Kidney (tissue), 14 donors: Measurements from ENCODE around the gene SKI. TPM values are rescaled to one million over a fixed set of nuclear protein-coding genes. Genes with fewer than 3 reads are reported as not detected.

Experiments
- DNase-seq, 5 donors: peaks; one replicate each; pipeline ENCODE4 v3.0.0-alpha.2; 2013 to 2020
- FAIRE-seq: peaks from 2 replicates; lab custom pipeline; 2012; peaks lifted over from hg19 to GRCh38; lab: Jason Lieb, UNC
- H3K27ac ChIP-seq, 2 donors: one replicate each; pipeline ENCODE4 v1.7.0; 2013; ENCODE audit warnings: low read depth in 2 of 2, low read length in 2 of 2, inconsistent platforms in 1 of 2
- H3K27me3 ChIP-seq: one replicate; pipeline ENCODE4 v1.7.1; 2013; ENCODE audit warnings: low read length, inconsistent platforms; ENCODE audit not compliant: control insufficient read depth, insufficient read depth
- H3K36me3 ChIP-seq, 3 donors: one replicate each; pipeline versions ENCODE4 v1.7.0 to v1.7.1; 2013; ENCODE audit warnings: low read length in 3 of 3, control low read depth in 1 of 3, inconsistent platforms in 1 of 3; ENCODE audit not compliant: insufficient read depth in 3 of 3, control insufficient read depth in 2 of 3
- H3K4me1 ChIP-seq, 3 donors: one replicate each; pipeline versions ENCODE4 v1.7.0 to v1.7.1; 2013; ENCODE audit warnings: low read length in 3 of 3, inconsistent platforms in 1 of 3, low read depth in 1 of 3; ENCODE audit not compliant: control insufficient read depth in 2 of 3, insufficient read depth in 2 of 3
- H3K4me3 ChIP-seq, 3 donors: one replicate each; pipeline versions ENCODE4 v1.7.0 to v1.8.1; 2013; ENCODE audit warnings: low read length in 3 of 3, control low read depth in 1 of 3, inconsistent platforms in 1 of 3
- H3K9ac ChIP-seq, 3 donors: one replicate each; pipeline versions ENCODE4 v1.7.0 to v1.7.1; 2013; ENCODE audit warnings: low read length in 3 of 3, control low read depth in 1 of 3, inconsistent platforms in 1 of 3
- H3K9me3 ChIP-seq, 3 donors: one replicate each; pipeline versions ENCODE4 v1.7.0 to v1.7.1; 2013; ENCODE audit warnings: low read length in 3 of 3, control low read depth in 1 of 3, inconsistent platforms in 1 of 3; ENCODE audit not compliant: control insufficient read depth in 2 of 3, insufficient read depth in 1 of 3
- intact Hi-C: fragments of 100-400 bp; cut with DNase I; formaldehyde crosslinking; loops from one replicate; pipeline ENCODE4 v1.11.1; 2022
- polyA plus RNA-seq: library from polyadenylated mRNA; stranded (reverse); fragments of 350-450 nt; fragmentation: Illumina TruSeq; extraction: RNeasy Lipid Tissue Mini Kit (QIAGEN cat#74804); gene quantifications from one replicate; pipeline ENCODE4 v1.2.3, GENCODE V29; 2014; ENCODE audit warnings: low read depth, low replicate concordance; ENCODE audit not compliant: insufficient read depth
- total RNA-seq: library from RNA; stranded (reverse); fragmentation: NEBNext Ultra II Directional; extraction: Animal tissue kit (Norgen Biotek cat#: 25700); gene quantifications from one replicate; pipeline ENCODE4 v1.2.1, GENCODE V29; 2021
- TF ChIP-seq, protein P1 (sequence below): IDR thresholded peaks from 3 replicates; pipeline ENCODE4 v1.5.1; 2012; ENCODE audit warnings: mild to moderate bottlenecking, moderate library complexity, borderline replicate concordance; ENCODE audit not compliant: insufficient read depth; ENCODE audit errors: extremely low read depth
- donor health status: control.
- donor health status: control.
- donor health status: control.
- donor health status: control.
- donor health status: control.
- donor health status: DM: yes; HTN: yes; CAD: no.
- donor health status: Normal renal cell carcinoma (clear cell type).

Gene SKI
- total and polyA plus RNA-seq, 2 donors from 2014 or later: 9.2 to 78.6 TPM

DNA sequence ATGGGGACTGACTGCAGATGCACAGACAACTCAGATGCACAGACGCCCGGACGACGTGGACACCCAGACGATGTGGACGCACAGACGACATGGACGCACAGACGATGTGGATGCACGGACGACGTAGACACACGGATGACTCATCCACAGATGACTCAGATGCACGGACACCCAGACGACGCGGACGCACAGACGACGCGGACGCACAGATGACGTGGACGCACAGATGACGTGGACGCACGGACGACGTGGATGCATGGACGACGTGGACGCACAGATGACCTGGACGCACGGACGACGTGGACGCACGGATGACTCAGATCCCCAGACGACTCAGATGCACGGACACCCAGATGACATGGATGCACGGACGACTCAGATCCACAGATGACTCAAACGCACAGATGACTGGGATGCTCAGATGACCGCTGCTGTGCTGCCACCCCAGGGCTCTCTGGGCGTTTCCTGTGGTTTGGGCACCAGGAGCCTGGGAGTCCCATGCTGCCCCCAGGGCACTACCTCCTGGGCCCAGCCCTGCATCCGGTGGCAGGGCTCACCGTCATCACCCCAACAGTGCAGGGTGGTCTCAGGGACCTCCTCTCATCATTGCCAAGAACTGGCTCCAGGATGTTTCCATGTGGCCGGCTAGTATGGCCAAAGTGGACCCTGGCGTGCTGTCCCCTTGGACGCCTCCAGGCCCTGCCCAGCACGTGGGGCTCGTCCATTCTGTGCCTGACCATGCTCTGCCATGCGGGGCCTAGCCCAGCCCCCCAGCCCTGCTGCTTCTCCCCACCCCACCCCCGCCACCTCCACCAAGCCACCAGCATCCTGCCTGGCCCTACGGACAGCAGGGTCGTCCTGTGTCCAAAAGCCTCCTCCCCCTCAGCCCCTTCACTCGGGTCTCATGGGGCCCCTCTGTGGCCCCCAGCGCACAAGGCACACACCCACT, 47.5 kb upstream of the SKI start:
- FAIRE-seq (no peak), DNase-seq (no peak)
- Histone ChIP-seq H3K27me3 (no peaks in the 10 kb centered on the region), H3K27ac (no peak overlapping the region), H3K4me3 (no peak overlapping the region), H3K36me3 (peaks cover 0 to 14% (median 4%) of the 10 kb centered on the region in 3 donors), H3K9me3 (no peaks in the 10 kb centered on the region), H3K9ac (no peak overlapping the region), H3K4me1 (no peaks in the 10 kb centered on the region)
- TF ChIP-seq, protein P1, sequence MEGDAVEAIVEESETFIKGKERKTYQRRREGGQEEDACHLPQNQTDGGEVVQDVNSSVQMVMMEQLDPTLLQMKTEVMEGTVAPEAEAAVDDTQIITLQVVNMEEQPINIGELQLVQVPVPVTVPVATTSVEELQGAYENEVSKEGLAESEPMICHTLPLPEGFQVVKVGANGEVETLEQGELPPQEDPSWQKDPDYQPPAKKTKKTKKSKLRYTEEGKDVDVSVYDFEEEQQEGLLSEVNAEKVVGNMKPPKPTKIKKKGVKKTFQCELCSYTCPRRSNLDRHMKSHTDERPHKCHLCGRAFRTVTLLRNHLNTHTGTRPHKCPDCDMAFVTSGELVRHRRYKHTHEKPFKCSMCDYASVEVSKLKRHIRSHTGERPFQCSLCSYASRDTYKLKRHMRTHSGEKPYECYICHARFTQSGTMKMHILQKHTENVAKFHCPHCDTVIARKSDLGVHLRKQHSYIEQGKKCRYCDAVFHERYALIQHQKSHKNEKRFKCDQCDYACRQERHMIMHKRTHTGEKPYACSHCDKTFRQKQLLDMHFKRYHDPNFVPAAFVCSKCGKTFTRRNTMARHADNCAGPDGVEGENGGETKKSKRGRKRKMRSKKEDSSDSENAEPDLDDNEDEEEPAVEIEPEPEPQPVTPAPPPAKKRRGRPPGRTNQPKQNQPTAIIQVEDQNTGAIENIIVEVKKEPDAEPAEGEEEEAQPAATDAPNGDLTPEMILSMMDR: no peak
- intact Hi-C loops: no loop called here

DNA sequence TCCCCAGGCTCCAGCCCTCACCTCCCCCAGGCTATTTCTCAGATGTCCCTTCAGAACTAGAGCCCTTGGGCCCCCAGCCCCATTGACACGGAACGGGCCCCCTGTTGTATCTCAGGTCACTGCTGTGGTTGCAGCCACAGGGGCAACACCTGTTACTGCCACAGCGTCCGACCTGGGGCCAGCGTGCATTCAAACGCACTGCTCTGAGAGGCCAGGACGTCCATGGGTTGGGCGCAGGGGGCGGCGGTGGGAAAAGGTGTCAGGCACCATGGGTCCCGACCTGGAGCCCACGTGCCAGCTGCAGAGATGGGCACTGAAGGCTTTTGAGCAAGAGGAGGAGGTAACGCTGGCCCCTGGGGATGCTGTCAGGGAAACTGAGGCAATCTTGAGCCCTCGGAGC, 46.8 kb upstream of the SKI start:
- intact Hi-C loops: no loop called here
- peak in 1 of 5 donors; percentile 76 for DNase-seq
- no peaks in the 10 kb centered on the region for H3K4me1 ChIP-seq
- TF ChIP-seq, protein P1: no peak
- no peak for FAIRE-seq
- H3K4me3 ChIP-seq: no peak overlapping the region
- peaks cover 0 to 14% (median 2%) of the 10 kb centered on the region in 3 donors for H3K36me3 ChIP-seq
- H3K27me3 ChIP-seq: no peaks in the 10 kb centered on the region
- H3K27ac ChIP-seq: no peak overlapping the region
- no peak overlapping the region for H3K9ac ChIP-seq
- H3K9me3 ChIP-seq: no peaks in the 10 kb centered on the region

DNA sequence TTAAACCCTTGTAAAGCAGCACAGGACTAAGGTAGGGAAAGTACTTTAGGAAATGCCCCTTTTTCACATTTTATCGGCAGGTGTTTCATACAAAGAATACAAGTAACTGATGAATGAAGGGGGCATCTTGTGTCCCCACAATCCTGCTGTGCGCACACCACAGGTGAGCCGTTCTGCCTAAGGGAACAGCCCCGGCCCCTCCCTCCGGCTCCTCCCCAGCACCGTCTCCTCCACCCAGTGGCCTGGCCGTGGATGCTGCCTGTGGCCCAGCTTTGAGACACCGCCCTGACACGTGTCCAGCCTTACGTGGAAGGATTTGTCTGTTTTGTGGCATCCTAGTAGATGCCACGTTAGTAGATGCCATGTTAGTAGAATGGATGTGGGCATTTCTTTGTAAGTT, 46.4 kb upstream of the SKI start:
- no peak for DNase-seq
- FAIRE-seq: no peak
- H3K9me3 ChIP-seq: no peaks in the 10 kb centered on the region

More for the DNA sequence above, 46.4 kb upstream of the SKI start:
- H3K9ac ChIP-seq: no peak overlapping the region
- intact Hi-C loops: no loop called here
- H3K27ac ChIP-seq: no peak overlapping the region
- no peak overlapping the region for H3K4me3 ChIP-seq
- H3K36me3 ChIP-seq: peaks cover 0 to 14% (median 2%) of the 10 kb centered on the region in 3 donors
- no peaks in the 10 kb centered on the region for H3K27me3 ChIP-seq
- H3K4me1 ChIP-seq: no peaks in the 10 kb centered on the region
- TF ChIP-seq, protein P1: no peak
